ENCODE data around the gene GOSR2.
A peak's percentile ranks its signal among the peaks of the same experiment; 100 is the strongest.
"Not testable (repeated sequence)": the region's sequence is repeated elsewhere in the genome, so short reads cannot be mapped to it uniquely, and the experiment has no call there.

Gene GOSR2

GRCh38 chr17:46910179-46910927, 12.6 kb upstream of the GOSR2 start:
- H3K4me3 ChIP-seq (ENCODE audit: insufficient read depth, low read depth, low read length) = no peak overlapping the region
- no peaks in the 10 kb centered on the region for H3K27me3 ChIP-seq (ENCODE audit: control insufficient read depth, insufficient read depth, low read length, poor library complexity, severe bottlenecking)
- no peaks in the 10 kb centered on the region for H3K9me3 ChIP-seq (ENCODE audit: control insufficient read depth, low read length)
- no peaks in the 10 kb centered on the region for H3K4me1 ChIP-seq (ENCODE audit: control insufficient read depth, insufficient read depth, low read length)
- WGBS, 2 experiments = 86 to 90% methylated on average over 10 of the region's 10 CpGs
- H3K27ac ChIP-seq (ENCODE audit: insufficient read depth, low read depth, low read length, poor library complexity, severe bottlenecking) = no peak overlapping the region
- H3K36me3 ChIP-seq (ENCODE audit: control insufficient read depth, insufficient read depth, low read length) = no peaks in the 10 kb centered on the region

GRCh38 chr17:46911311-46911710, 11.6 kb upstream of the GOSR2 start:
- Histone ChIP-seq H3K9me3 (ENCODE audit: control insufficient read depth, low read length) (no peaks in the 10 kb centered on the region), H3K27ac (ENCODE audit: insufficient read depth, low read depth, low read length, poor library complexity, severe bottlenecking) (no peak overlapping the region), H3K27me3 (ENCODE audit: control insufficient read depth, insufficient read depth, low read length, poor library complexity, severe bottlenecking) (no peaks in the 10 kb centered on the region), H3K4me3 (ENCODE audit: insufficient read depth, low read depth, low read length) (no peak overlapping the region), H3K4me1 (ENCODE audit: control insufficient read depth, insufficient read depth, low read length) (no peaks in the 10 kb centered on the region), H3K36me3 (ENCODE audit: control insufficient read depth, insufficient read depth, low read length) (no peaks in the 10 kb centered on the region)
- WGBS, 2 experiments = 87 to 89% methylated on average over 3 of the region's 3 CpGs

- 50 to 56% methylated on average over 1 of the region's 1 CpG for WGBS, 2 experiments
- no peaks in the 10 kb centered on the region for H3K9me3 ChIP-seq (ENCODE audit: control insufficient read depth, low read length)
- no peaks in the 10 kb centered on the region for H3K27me3 ChIP-seq (ENCODE audit: control insufficient read depth, insufficient read depth, low read length, poor library complexity, severe bottlenecking)
- H3K4me3 ChIP-seq (ENCODE audit: insufficient read depth, low read depth, low read length) = no peak overlapping the region
- H3K4me1 ChIP-seq (ENCODE audit: control insufficient read depth, insufficient read depth, low read length) = no peaks in the 10 kb centered on the region
- no peaks in the 10 kb centered on the region for H3K36me3 ChIP-seq (ENCODE audit: control insufficient read depth, insufficient read depth, low read length)
- no peak overlapping the region for H3K27ac ChIP-seq (ENCODE audit: insufficient read depth, low read depth, low read length, poor library complexity, severe bottlenecking)
These were observed 7.4 kb upstream of the GOSR2 start for GRCh38 chr17:46915596-46915995.

- H3K27me3 ChIP-seq (ENCODE audit: control insufficient read depth, insufficient read depth, low read length, poor library complexity, severe bottlenecking) = no peaks in the 10 kb centered on the region
- no peaks in the 10 kb centered on the region for H3K9me3 ChIP-seq (ENCODE audit: control insufficient read depth, low read length)
- WGBS, 2 experiments = 94 to 96% methylated on average over 2 of the region's 2 CpGs
- no peak overlapping the region for H3K27ac ChIP-seq (ENCODE audit: insufficient read depth, low read depth, low read length, poor library complexity, severe bottlenecking)
- H3K4me1 ChIP-seq (ENCODE audit: control insufficient read depth, insufficient read depth, low read length) = no peaks in the 10 kb centered on the region
- no peaks in the 10 kb centered on the region for H3K36me3 ChIP-seq (ENCODE audit: control insufficient read depth, insufficient read depth, low read length)
- H3K4me3 ChIP-seq (ENCODE audit: insufficient read depth, low read depth, low read length) = no peak overlapping the region
These were observed 6.7 kb upstream of the GOSR2 start for GRCh38 chr17:46916211-46916610.

- Histone ChIP-seq H3K4me3 (ENCODE audit: insufficient read depth, low read depth, low read length) (no peak overlapping the region), H3K4me1 (ENCODE audit: control insufficient read depth, insufficient read depth, low read length) (no peaks in the 10 kb centered on the region), H3K27ac (ENCODE audit: insufficient read depth, low read depth, low read length, poor library complexity, severe bottlenecking) (no peak overlapping the region), H3K36me3 (ENCODE audit: control insufficient read depth, insufficient read depth, low read length) (no peaks in the 10 kb centered on the region), H3K9me3 (ENCODE audit: control insufficient read depth, low read length) (no peaks in the 10 kb centered on the region), H3K27me3 (ENCODE audit: control insufficient read depth, insufficient read depth, low read length, poor library complexity, severe bottlenecking) (no peaks in the 10 kb centered on the region)
- 92 to 94% methylated on average over 2 to 3 of the region's 3 CpGs for WGBS, 2 experiments
These were observed 6.3 kb upstream of the GOSR2 start for GRCh38 chr17:46916623-46917022.

- Histone ChIP-seq H3K36me3 (ENCODE audit: control insufficient read depth, insufficient read depth, low read length) (no peaks in the 10 kb centered on the region), H3K4me3 (ENCODE audit: insufficient read depth, low read depth, low read length) (no peak overlapping the region), H3K9me3 (ENCODE audit: control insufficient read depth, low read length) (no peaks in the 10 kb centered on the region), H3K4me1 (ENCODE audit: control insufficient read depth, insufficient read depth, low read length) (no peaks in the 10 kb centered on the region), H3K27ac (ENCODE audit: insufficient read depth, low read depth, low read length, poor library complexity, severe bottlenecking) (no peak overlapping the region), H3K27me3 (ENCODE audit: control insufficient read depth, insufficient read depth, low read length, poor library complexity, severe bottlenecking) (no peaks in the 10 kb centered on the region)
These were observed 5.9 kb upstream of the GOSR2 start for GRCh38 chr17:46917041-46917440.

GRCh38 chr17:46917516-46917915, 5.4 kb upstream of the GOSR2 start:
- Histone ChIP-seq H3K27me3 (ENCODE audit: control insufficient read depth, insufficient read depth, low read length, poor library complexity, severe bottlenecking) (no peaks in the 10 kb centered on the region), H3K36me3 (ENCODE audit: control insufficient read depth, insufficient read depth, low read length) (no peaks in the 10 kb centered on the region), H3K9me3 (ENCODE audit: control insufficient read depth, low read length) (no peaks in the 10 kb centered on the region), H3K4me1 (ENCODE audit: control insufficient read depth, insufficient read depth, low read length) (no peaks in the 10 kb centered on the region), H3K27ac (ENCODE audit: insufficient read depth, low read depth, low read length, poor library complexity, severe bottlenecking) (no peak overlapping the region), H3K4me3 (ENCODE audit: insufficient read depth, low read depth, low read length) (no peak overlapping the region)
- WGBS, 2 experiments = 79% methylated on average over 4 of the region's 4 CpGs

GRCh38 chr17:46921962-46922361, 998 bp upstream of the GOSR2 start:
- H3K27me3 ChIP-seq (ENCODE audit: control insufficient read depth, insufficient read depth, low read length, poor library complexity, severe bottlenecking); H3K4me1 ChIP-seq (ENCODE audit: control insufficient read depth, insufficient read depth, low read length); H3K9me3 ChIP-seq (ENCODE audit: control insufficient read depth, low read length); H3K36me3 ChIP-seq (ENCODE audit: control insufficient read depth, insufficient read depth, low read length); H3K27ac ChIP-seq (ENCODE audit: insufficient read depth, low read depth, low read length, poor library complexity, severe bottlenecking): not testable (repeated sequence)
- H3K4me3 ChIP-seq (ENCODE audit: insufficient read depth, low read depth, low read length) = peak overlapping the region; percentile 82
- WGBS, 2 experiments = 86 to 95% methylated on average over 3 to 4 of the region's 4 CpGs

GRCh38 chr17:46922487-46922803, 515 bp upstream of the GOSR2 start:
- no peaks in the 10 kb centered on the region for H3K9me3 ChIP-seq (ENCODE audit: control insufficient read depth, low read length)
- H3K36me3 ChIP-seq (ENCODE audit: control insufficient read depth, insufficient read depth, low read length) = no peaks in the 10 kb centered on the region
- 0 to 1% methylated on average over 5 of the region's 6 CpGs for WGBS, 2 experiments
- peak overlapping the region; percentile 99 for H3K27ac ChIP-seq (ENCODE audit: insufficient read depth, low read depth, low read length, poor library complexity, severe bottlenecking)
- no peaks in the 10 kb centered on the region for H3K27me3 ChIP-seq (ENCODE audit: control insufficient read depth, insufficient read depth, low read length, poor library complexity, severe bottlenecking)
- H3K4me3 ChIP-seq (ENCODE audit: insufficient read depth, low read depth, low read length) = peak overlapping the region; percentile 82
- no peaks in the 10 kb centered on the region for H3K4me1 ChIP-seq (ENCODE audit: control insufficient read depth, insufficient read depth, low read length)

GRCh38 chr17:46925185-46925868, 2.4 kb downstream of the GOSR2 start:
- no peaks in the 10 kb centered on the region for H3K27me3 ChIP-seq (ENCODE audit: control insufficient read depth, insufficient read depth, low read length, poor library complexity, severe bottlenecking)
- peaks cover 4% of the 10 kb centered on the region for H3K36me3 ChIP-seq (ENCODE audit: control insufficient read depth, insufficient read depth, low read length)
- H3K9me3 ChIP-seq (ENCODE audit: control insufficient read depth, low read length) = no peaks in the 10 kb centered on the region
- H3K27ac ChIP-seq (ENCODE audit: insufficient read depth, low read depth, low read length, poor library complexity, severe bottlenecking) = no peak overlapping the region
- H3K4me1 ChIP-seq (ENCODE audit: control insufficient read depth, insufficient read depth, low read length) = no peaks in the 10 kb centered on the region
- 86 to 91% methylated on average over 5 of the region's 5 CpGs for WGBS, 2 experiments
- H3K4me3 ChIP-seq (ENCODE audit: insufficient read depth, low read depth, low read length) = no peak overlapping the region
